ENCODE measurements around the gene SLC66A2.

SLC66A2 gene

GRCh38 chr18:79941473-79942119, 9.9 kb downstream of the SLC66A2 start:
- no peak overlapping the region for H3K4me2 ChIP-seq (ENCODE audit: low read depth, low read length)
- H3K27me3 ChIP-seq (replicated peaks; ENCODE audit: insufficient read depth, low read length), result no peaks in the 10 kb centered on the region
- H3K27ac ChIP-seq (ENCODE audit: low read length), result no peak overlapping the region
- H3K9me2 ChIP-seq (replicated peaks; ENCODE audit: insufficient read depth, low read length), result no peaks in the 10 kb centered on the region
- no peak overlapping the region for H3K9ac ChIP-seq (ENCODE audit: low read length)
- no peaks in the 10 kb centered on the region for H3K9me3 ChIP-seq (replicated peaks; ENCODE audit: insufficient read depth, low read length)
- no peaks in the 10 kb centered on the region for H4K20me1 ChIP-seq (ENCODE audit: insufficient read depth, low read length)
- peaks cover 11% of the 10 kb centered on the region for H3K79me2 ChIP-seq (ENCODE audit: low read length)
- no peaks in the 10 kb centered on the region for H3K36me3 ChIP-seq (replicated peaks; ENCODE audit: insufficient read depth, low read length)
- no peaks in the 10 kb centered on the region for H3K4me1 ChIP-seq (ENCODE audit: low read length)
- no peak for DNase-seq
- H3K4me3 ChIP-seq (ENCODE audit: low read length), result no peak overlapping the region
- H2AFZ ChIP-seq (ENCODE audit: low read length), result no peak overlapping the region
- TF ChIP-seq CTCF (IDR thresholded peaks at IDR 0.05; ENCODE audit: low read length) (no peak), EZH2phosphoT487 (IDR thresholded peaks at IDR 0.05; ENCODE audit: low read length) (no peak), EZH2 (optimal IDR thresholded peaks at IDR 0.05; ENCODE audit: low read depth, low read length) (no peak)
- no peaks in the 10 kb centered on the region for H3F3A ChIP-seq (ENCODE audit: insufficient read depth, low read length)

- peaks cover 17% of the 10 kb centered on the region for H3K79me2 ChIP-seq (ENCODE audit: low read length)
- DNase-seq, result no peak
Observed at GRCh38 chr18:79940814-79941472, 10.5 kb downstream of the SLC66A2 start.

DNA sequence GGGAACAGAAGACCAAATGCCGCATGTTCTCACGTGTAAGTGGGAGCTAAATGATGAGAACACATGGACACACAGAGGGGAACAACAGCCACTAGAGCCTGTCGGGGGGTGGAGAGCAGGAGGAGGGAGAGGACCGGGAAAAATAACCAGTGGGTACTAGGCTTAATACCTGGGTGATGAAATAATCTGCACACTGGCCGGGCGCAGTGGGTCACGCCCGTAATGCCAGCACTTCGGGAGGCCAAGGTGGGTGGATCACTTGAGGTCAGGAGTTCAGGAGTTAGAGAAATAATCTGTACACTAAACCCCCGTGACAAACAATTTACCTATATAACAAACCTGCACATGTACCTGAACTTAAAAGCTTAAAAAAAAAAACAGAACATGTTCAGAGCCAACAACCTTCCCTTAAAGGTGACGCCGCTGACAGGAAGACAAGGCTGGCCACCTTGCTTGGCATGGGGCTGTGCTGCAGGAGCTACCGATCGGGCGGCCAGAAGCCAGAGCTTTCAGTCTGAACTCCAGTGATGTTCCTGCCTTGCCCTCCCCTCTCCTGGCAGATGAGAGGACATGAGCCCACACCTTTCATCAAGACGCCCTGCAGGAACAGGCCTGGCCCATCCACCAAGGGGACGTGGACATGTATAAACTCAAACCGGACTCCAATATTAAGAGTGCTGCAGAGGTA, 11.2 kb downstream of the SLC66A2 start:
- Histone ChIP-seq H3F3A (ENCODE audit: insufficient read depth, low read length) (no peaks in the 10 kb centered on the region), H3K4me2 (ENCODE audit: low read depth, low read length) (no peak overlapping the region), H3K36me3 (replicated peaks; ENCODE audit: insufficient read depth, low read length) (no peaks in the 10 kb centered on the region; the same call in 1 of the 2 replicates), H3K9me2 (replicated peaks; ENCODE audit: insufficient read depth, low read length) (no peaks in the 10 kb centered on the region), H3K9ac (ENCODE audit: low read length) (no peak overlapping the region), H3K4me3 (ENCODE audit: low read length) (no peak overlapping the region), H3K4me1 (ENCODE audit: low read length) (no peaks in the 10 kb centered on the region), H3K9me3 (replicated peaks; ENCODE audit: insufficient read depth, low read length) (no peaks in the 10 kb centered on the region), H3K27me3 (replicated peaks; ENCODE audit: insufficient read depth, low read length) (no peaks in the 10 kb centered on the region), H3K79me2 (ENCODE audit: low read length) (peaks cover 18% of the 10 kb centered on the region), H3K27ac (ENCODE audit: low read length) (no peak overlapping the region), H4K20me1 (ENCODE audit: insufficient read depth, low read length) (no peaks in the 10 kb centered on the region), H2AFZ (ENCODE audit: low read length) (no peak overlapping the region)
- DNase-seq, result no peak
- TF ChIP-seq EZH2 (optimal IDR thresholded peaks at IDR 0.05; ENCODE audit: low read depth, low read length), result no peak
- no peak for TF ChIP-seq EZH2phosphoT487 (IDR thresholded peaks at IDR 0.05; ENCODE audit: low read length)

More at GRCh38 chr18:79940814-79941472, 10.5 kb downstream of the SLC66A2 start:
- Histone ChIP-seq H2AFZ (ENCODE audit: low read length) (no peak overlapping the region), H3K9me3 (replicated peaks; ENCODE audit: insufficient read depth, low read length) (no peaks in the 10 kb centered on the region), H4K20me1 (ENCODE audit: insufficient read depth, low read length) (no peaks in the 10 kb centered on the region), H3K4me1 (ENCODE audit: low read length) (no peaks in the 10 kb centered on the region), H3K27ac (ENCODE audit: low read length) (no peak overlapping the region), H3F3A (ENCODE audit: insufficient read depth, low read length) (no peaks in the 10 kb centered on the region), H3K9me2 (replicated peaks; ENCODE audit: insufficient read depth, low read length) (no peaks in the 10 kb centered on the region), H3K9ac (ENCODE audit: low read length) (no peak overlapping the region), H3K4me2 (ENCODE audit: low read depth, low read length) (no peak overlapping the region), H3K4me3 (ENCODE audit: low read length) (no peak overlapping the region), H3K27me3 (replicated peaks; ENCODE audit: insufficient read depth, low read length) (no peaks in the 10 kb centered on the region), H3K36me3 (replicated peaks; ENCODE audit: insufficient read depth, low read length) (no peaks in the 10 kb centered on the region; the same call in 1 of the 2 replicates)
- no peak for TF ChIP-seq EZH2phosphoT487 (IDR thresholded peaks at IDR 0.05; ENCODE audit: low read length)
- TF ChIP-seq CTCF (IDR thresholded peaks at IDR 0.05; ENCODE audit: low read length), result no peak
- no peak for TF ChIP-seq EZH2 (optimal IDR thresholded peaks at IDR 0.05; ENCODE audit: low read depth, low read length)

Data from MM.1S (cell line).